ENCODE data around the gene CMTM2.

CMTM2 gene

DNA sequence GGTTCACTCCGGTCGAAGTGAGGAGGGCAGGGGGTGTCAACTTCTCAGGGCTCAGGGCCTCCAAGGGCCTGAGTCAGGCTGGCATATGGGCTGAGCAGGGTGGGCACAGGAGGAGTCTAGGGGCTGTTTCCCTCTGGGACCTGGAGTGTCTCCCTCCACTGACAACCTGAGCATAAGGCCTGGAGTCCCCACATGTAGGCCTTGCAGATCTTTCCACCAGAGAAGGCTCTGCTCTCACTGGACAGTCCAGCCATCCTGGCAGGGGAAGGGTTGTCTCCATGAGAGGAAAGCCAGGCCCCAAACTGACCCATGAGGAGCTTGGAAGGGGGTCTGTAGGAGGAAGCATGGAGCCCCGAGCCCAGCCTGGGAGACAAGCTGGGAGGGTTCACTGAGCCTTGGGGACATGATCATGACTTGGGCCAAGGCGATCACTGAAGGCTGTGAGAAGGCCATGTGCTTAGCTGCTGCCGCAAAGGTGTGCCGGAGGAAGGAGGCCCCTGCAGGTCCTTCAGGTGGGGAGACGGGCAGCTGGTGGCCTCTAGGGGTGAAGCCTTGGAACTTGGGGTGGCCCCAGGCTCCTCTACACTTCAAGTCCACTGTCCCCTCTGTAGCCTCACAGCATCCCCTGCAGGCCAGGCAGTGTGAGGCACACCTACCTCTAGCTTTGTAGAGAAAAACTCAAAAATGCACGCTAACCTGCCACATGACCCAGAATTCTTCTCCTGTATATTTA lies 9.9 kb downstream of the CMTM2 start:
- no peaks in the 10 kb centered on the region for H3K9me2 ChIP-seq (replicated peaks; ENCODE audit: low read depth, low read length)
- TF ChIP-seq, protein P1, sequence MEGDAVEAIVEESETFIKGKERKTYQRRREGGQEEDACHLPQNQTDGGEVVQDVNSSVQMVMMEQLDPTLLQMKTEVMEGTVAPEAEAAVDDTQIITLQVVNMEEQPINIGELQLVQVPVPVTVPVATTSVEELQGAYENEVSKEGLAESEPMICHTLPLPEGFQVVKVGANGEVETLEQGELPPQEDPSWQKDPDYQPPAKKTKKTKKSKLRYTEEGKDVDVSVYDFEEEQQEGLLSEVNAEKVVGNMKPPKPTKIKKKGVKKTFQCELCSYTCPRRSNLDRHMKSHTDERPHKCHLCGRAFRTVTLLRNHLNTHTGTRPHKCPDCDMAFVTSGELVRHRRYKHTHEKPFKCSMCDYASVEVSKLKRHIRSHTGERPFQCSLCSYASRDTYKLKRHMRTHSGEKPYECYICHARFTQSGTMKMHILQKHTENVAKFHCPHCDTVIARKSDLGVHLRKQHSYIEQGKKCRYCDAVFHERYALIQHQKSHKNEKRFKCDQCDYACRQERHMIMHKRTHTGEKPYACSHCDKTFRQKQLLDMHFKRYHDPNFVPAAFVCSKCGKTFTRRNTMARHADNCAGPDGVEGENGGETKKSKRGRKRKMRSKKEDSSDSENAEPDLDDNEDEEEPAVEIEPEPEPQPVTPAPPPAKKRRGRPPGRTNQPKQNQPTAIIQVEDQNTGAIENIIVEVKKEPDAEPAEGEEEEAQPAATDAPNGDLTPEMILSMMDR (conservative IDR thresholded peaks at IDR 0.05; ENCODE audit: low read length): peak; percentile 99
- TF ChIP-seq EZH2phosphoT487 (IDR thresholded peaks at IDR 0.05; ENCODE audit: borderline replicate concordance): no peak
- no peaks in the 10 kb centered on the region for H4K20me1 ChIP-seq (ENCODE audit: insufficient read depth, low read length, poor library complexity, severe bottlenecking)
- H3K4me2 ChIP-seq (ENCODE audit: low read depth, low read length, poor library complexity, severe bottlenecking): no peak overlapping the region
- H3K4me1 ChIP-seq (ENCODE audit: insufficient read depth, low read length, poor library complexity, severe bottlenecking): peaks cover 16% of the 10 kb centered on the region
- H2AFZ ChIP-seq (ENCODE audit: low read length): no peak overlapping the region
- no peaks in the 10 kb centered on the region for H3K79me2 ChIP-seq (ENCODE audit: insufficient read depth, low read length)
- H3K36me3 ChIP-seq (ENCODE audit: insufficient read depth, low read length): no peaks in the 10 kb centered on the region
- H3K4me3 ChIP-seq (ENCODE audit: low read length, poor library complexity, severe bottlenecking): no peak overlapping the region
- no peaks in the 10 kb centered on the region for H3K27me3 ChIP-seq (ENCODE audit: insufficient read depth, low read length, poor library complexity, severe bottlenecking)
- H3K9me3 ChIP-seq (ENCODE audit: insufficient read depth, low read depth, low read length): no peaks in the 10 kb centered on the region
- H3F3A ChIP-seq (ENCODE audit: low read depth): no peaks in the 10 kb centered on the region
- no peak overlapping the region for H3K9ac ChIP-seq (ENCODE audit: low read depth, low read length, poor library complexity, severe bottlenecking)

- Histone ChIP-seq H3K4me3 (ENCODE audit: low read length, poor library complexity, severe bottlenecking) (no peak overlapping the region), H4K20me1 (ENCODE audit: insufficient read depth, low read length, poor library complexity, severe bottlenecking) (no peaks in the 10 kb centered on the region), H3K9ac (ENCODE audit: low read depth, low read length, poor library complexity, severe bottlenecking) (no peak overlapping the region), H2AFZ (ENCODE audit: low read length) (no peak overlapping the region), H3K4me1 (ENCODE audit: insufficient read depth, low read length, poor library complexity, severe bottlenecking) (peaks cover 16% of the 10 kb centered on the region), H3F3A (ENCODE audit: low read depth) (no peaks in the 10 kb centered on the region), H3K79me2 (ENCODE audit: insufficient read depth, low read length) (no peaks in the 10 kb centered on the region), H3K36me3 (ENCODE audit: insufficient read depth, low read length) (no peaks in the 10 kb centered on the region), H3K27me3 (ENCODE audit: insufficient read depth, low read length, poor library complexity, severe bottlenecking) (no peaks in the 10 kb centered on the region), H3K9me3 (ENCODE audit: insufficient read depth, low read depth, low read length) (no peaks in the 10 kb centered on the region), H3K9me2 (replicated peaks; ENCODE audit: low read depth, low read length) (no peaks in the 10 kb centered on the region), H3K4me2 (ENCODE audit: low read depth, low read length, poor library complexity, severe bottlenecking) (no peak overlapping the region)
- TF ChIP-seq, protein P1 (conservative IDR thresholded peaks at IDR 0.05; ENCODE audit: low read length): no peak
- TF ChIP-seq EZH2phosphoT487 (IDR thresholded peaks at IDR 0.05; ENCODE audit: borderline replicate concordance): no peak
Observed at GRCh38 chr16:66590322-66590721, 11.1 kb downstream of the CMTM2 start.

DNA sequence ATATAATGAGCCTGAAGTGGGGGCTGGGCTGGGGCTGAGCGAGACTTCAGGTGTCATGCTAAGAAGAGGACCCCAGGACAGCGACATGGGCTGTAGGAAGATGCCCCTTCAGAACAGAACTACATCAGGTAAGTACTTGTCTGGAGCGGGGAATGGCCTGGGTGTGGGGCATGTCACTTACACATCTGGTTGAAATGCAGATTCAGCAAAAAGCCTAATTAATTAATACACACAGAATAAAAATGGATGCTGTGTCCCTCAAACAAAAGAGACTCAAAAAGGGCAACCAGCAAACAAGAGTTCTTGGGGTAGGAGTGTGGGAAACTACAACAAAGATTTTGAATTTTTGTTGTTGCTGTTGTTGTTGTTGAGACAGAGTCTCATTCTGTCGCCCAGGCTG lies 11.8 kb downstream of the CMTM2 start:
- Histone ChIP-seq H3K9me2 (replicated peaks; ENCODE audit: low read depth, low read length) (no peaks in the 10 kb centered on the region), H3K9ac (ENCODE audit: low read depth, low read length, poor library complexity, severe bottlenecking) (no peak overlapping the region)
- TF ChIP-seq EZH2phosphoT487 (IDR thresholded peaks at IDR 0.05; ENCODE audit: borderline replicate concordance): no peak
- TF ChIP-seq, protein P1 (conservative IDR thresholded peaks at IDR 0.05; ENCODE audit: low read length): no peak

More for the DNA sequence above, 11.8 kb downstream of the CMTM2 start:
- Histone ChIP-seq H3F3A (ENCODE audit: low read depth) (no peaks in the 10 kb centered on the region), H2AFZ (ENCODE audit: low read length) (no peak overlapping the region), H3K79me2 (ENCODE audit: insufficient read depth, low read length) (no peaks in the 10 kb centered on the region), H3K4me2 (ENCODE audit: low read depth, low read length, poor library complexity, severe bottlenecking) (no peak overlapping the region), H3K9me3 (ENCODE audit: insufficient read depth, low read depth, low read length) (no peaks in the 10 kb centered on the region), H3K27me3 (ENCODE audit: insufficient read depth, low read length, poor library complexity, severe bottlenecking) (no peaks in the 10 kb centered on the region), H3K4me3 (ENCODE audit: low read length, poor library complexity, severe bottlenecking) (no peak overlapping the region), H3K4me1 (ENCODE audit: insufficient read depth, low read length, poor library complexity, severe bottlenecking) (peaks cover 9% of the 10 kb centered on the region), H4K20me1 (ENCODE audit: insufficient read depth, low read length, poor library complexity, severe bottlenecking) (no peaks in the 10 kb centered on the region), H3K36me3 (ENCODE audit: insufficient read depth, low read length) (no peaks in the 10 kb centered on the region)

All from Loucy (cell line).